Uterus (tissue), 4 donors: ENCODE measurements around the gene SMIM24. TPM values are rescaled to one million over a fixed set of nuclear protein-coding genes. Genes with fewer than 3 reads are reported as not detected.
"Not testable (repeated sequence)": the region's sequence is repeated elsewhere in the genome, so short reads cannot be mapped to it uniquely, and the experiment has no call there.

ENCODE experiments used
- DNase-seq, 2 donors: peaks; one replicate each; pipeline ENCODE4 v3.0.0-alpha.2; 2019 to 2020
- H3K27ac ChIP-seq, 2 donors: fragments of 200-600 bp; sonication (generic); 1 replicate in 1 of 2; 2 replicates in 1 of 2; pipeline ENCODE4 v1.5.1; 2016 to 2018
- H3K27me3 ChIP-seq, 2 donors: fragments of 200-600 bp; sonication (generic); one replicate each; pipeline ENCODE4 v1.5.1; 2018 to 2019; ENCODE audit warnings: control low read depth in 1 of 2
- H3K36me3 ChIP-seq, 2 donors: fragments of 200-600 bp; sonication (generic); one replicate each; pipeline ENCODE4 v1.5.1; 2019; ENCODE audit warnings: control low read depth in 1 of 2
- H3K4me1 ChIP-seq, 2 donors: fragments of 200-600 bp; sonication (generic); one replicate each; pipeline ENCODE4 v1.5.1; 2018 to 2019; ENCODE audit warnings: control low read depth in 1 of 2
- H3K4me3 ChIP-seq, 2 donors: fragments of 200-600 bp; sonication (generic); 1 replicate in 1 of 2; 2 replicates in 1 of 2; pipeline ENCODE4 v1.5.1; 2018 to 2019; ENCODE audit warnings: mild to moderate bottlenecking in 1 of 2
- H3K9me3 ChIP-seq, 2 donors: fragments of 200-600 bp; sonication (generic); one replicate each; pipeline ENCODE4 v1.5.1; 2019; ENCODE audit warnings: control low read depth in 1 of 2
- CTCF ChIP-seq, 4 experiments: fragments of 200-600 bp in 2 of 4; fragments of 450-650 bp in 2 of 4; sonication (generic) in 2 of 4; IDR thresholded peaks; one replicate each; pipeline ENCODE4 v1.5.1; 2016 to 2019; ENCODE audit warnings: antibody characterized with exemption in 4 of 4, mild to moderate bottlenecking in 2 of 4, moderate library complexity in 1 of 4
- POLR2A ChIP-seq, 2 donors: fragments of 450-650 bp; IDR thresholded peaks; one replicate each; pipeline ENCODE4 v1.6.1; 2016; ENCODE audit warnings: antibody characterized with exemption in 2 of 2, mild to moderate bottlenecking in 1 of 2, moderate library complexity in 1 of 2
- intact Hi-C: fragments of 100-400 bp; cut with DNase I; formaldehyde crosslinking; loops from one replicate; pipeline ENCODE4 v1.15.1; 2023; ENCODE audit warnings: low total_unique reads
- small RNA-seq: library from RNA; depleted of rRNA; stranded (forward); fragments of <200 nt; gene quantifications from one replicate; pipeline ENCODE3, GENCODE V24; 2016
- total RNA-seq, 4 donors: library from RNA; depleted of rRNA in 3 of 4; stranded (reverse); fragments of >200 nt in 3 of 4; gene quantifications; one replicate each; pipeline versions ENCODE4 v1.1.0 to v1.2.4, GENCODE V29; 2014 to 2023
- donor health status: DM: yes; HTN: yes; CAD: no.

The SMIM24 gene
- total RNA-seq, 4 donors from 2014 or later: 0.97 TPM; not detected in 3

- H3K4me3 ChIP-seq: no peak overlapping the region
- peak overlapping the region; percentile 86 to 90 for H3K27ac ChIP-seq
- TF ChIP-seq CTCF (IDR thresholded peaks at IDR 0.05) (no peak), POLR2A (IDR thresholded peaks at IDR 0.05) (no peak)
- H3K27me3 ChIP-seq: no peaks in the 10 kb centered on the region
- H3K36me3 ChIP-seq: no peaks in the 10 kb centered on the region
- H3K4me1 ChIP-seq: peaks cover 0 to 12% of the 10 kb centered on the region in 2 donors
- H3K9me3 ChIP-seq: no peaks in the 10 kb centered on the region
- DNase-seq: no peak
- intact Hi-C loops: no loop called here
Observed at GRCh38 chr19:3433805-3434540, 46.4 kb downstream of the SMIM24 start.

GRCh38 chr19:3433313-3433712 is 47.0 kb downstream of the SMIM24 start:
- Histone ChIP-seq H3K4me1 (peaks cover 0 to 12% of the 10 kb centered on the region in 2 donors), H3K4me3 (no peak overlapping the region), H3K27me3 (no peaks in the 10 kb centered on the region), H3K36me3 (no peaks in the 10 kb centered on the region), H3K9me3 (no peaks in the 10 kb centered on the region), H3K27ac (peak overlapping the region; percentile 86 to 90)
- intact Hi-C loops: no loop called here
- no peak for DNase-seq
- TF ChIP-seq POLR2A (IDR thresholded peaks at IDR 0.05) (no peak), CTCF (IDR thresholded peaks at IDR 0.05) (no peak)

GRCh38 chr19:3431760-3432397 is 48.4 kb downstream of the SMIM24 start:
- H3K4me3 ChIP-seq: no peak overlapping the region
- TF ChIP-seq CTCF (IDR thresholded peaks at IDR 0.05) (no peak), POLR2A (IDR thresholded peaks at IDR 0.05) (no peak)
- peaks cover 0 to 15% of the 10 kb centered on the region in 2 donors for H3K4me1 ChIP-seq
- peak overlapping the region; percentile 86 to 90 for H3K27ac ChIP-seq
- no peaks in the 10 kb centered on the region for H3K9me3 ChIP-seq
- H3K36me3 ChIP-seq: no peaks in the 10 kb centered on the region
- no peaks in the 10 kb centered on the region for H3K27me3 ChIP-seq
- DNase-seq: no peak
- intact Hi-C loops: no loop called here

GRCh38 chr19:3430366-3430680 is 50.0 kb downstream of the SMIM24 start:
- Histone ChIP-seq H3K27ac (peak overlapping the region; percentile 86 to 90), H3K4me1 (peaks cover 0 to 11% of the 10 kb centered on the region in 2 donors)
- DNase-seq: peak; percentile 43 to 48
- H3K4me3 ChIP-seq, H3K9me3 ChIP-seq, intact Hi-C loops, H3K36me3 ChIP-seq, H3K27me3 ChIP-seq: not testable (repeated sequence)

- Histone ChIP-seq H3K27ac (peak overlapping the region; percentile 86 to 90), H3K36me3 (no peaks in the 10 kb centered on the region), H3K4me1 (peaks cover 0 to 7% of the 10 kb centered on the region in 2 donors), H3K4me3 (no peak overlapping the region), H3K27me3 (no peaks in the 10 kb centered on the region), H3K9me3 (no peaks in the 10 kb centered on the region)
- no peak for DNase-seq
- TF ChIP-seq CTCF (IDR thresholded peaks at IDR 0.05): no peak
- TF ChIP-seq POLR2A (IDR thresholded peaks at IDR 0.05): no peak
- intact Hi-C loops: no loop called here
Observed at GRCh38 chr19:3426433-3426832, 53.9 kb downstream of the SMIM24 start.

Small RNA genes lying within 50 kb of the gene (small RNA-seq; reads per million reads assigned to genes)
- not detected for gene RF00212

Other genes with a start within 250 kb of the SMIM24 start
- 100 to 1,000 TPM in 2 of 4 donors, 10 to 100 TPM in 2; 18.5 to 361 (median 82.9) TPM for gene NFIC, start 113.9 kb downstream of the SMIM24 start, total RNA-seq
- not detected for gene SMIM44, start 2.9 kb upstream of the SMIM24 start, total RNA-seq
- gene DOHH, start 20.1 kb upstream of the SMIM24 start, total RNA-seq: 10 to 100 TPM in 1 of 4 donors, 1 to 10 TPM in 3; 1.2 to 10.4 (median 4.7) TPM
- gene FZR1, start 25.8 kb upstream of the SMIM24 start, total RNA-seq: 10 to 100 TPM in 3 of 4 donors, 1 to 10 TPM in 1; 3.8 to 70.8 (median 33.0) TPM
- 1 to 10 TPM in 1 of 4 donors, not detected in 3; 5.5 TPM for gene TEKTIP1, start 58.6 kb upstream of the SMIM24 start, total RNA-seq
- 10 to 100 TPM in 3 of 4 donors, under 1 TPM in 1; 0.59 to 44.9 (median 38.9) TPM for gene MFSD12, start 77.1 kb upstream of the SMIM24 start, total RNA-seq
- 100 to 1,000 TPM in 1 of 4 donors, 10 to 100 TPM in 3; 52.9 to 232 (median 63.6) TPM for gene HMG20B, start 92.4 kb upstream of the SMIM24 start, total RNA-seq
- gene GIPC3, start 105.0 kb upstream of the SMIM24 start, total RNA-seq: 1 to 10 TPM in 1 of 4 donors, under 1 TPM in 1, not detected in 2; 0.07 to 4.0 TPM
- 1 to 10 TPM in 2 of 4 donors, not detected in 2; 2.6 to 7.3 TPM for gene TBXA2R, start 126.3 kb upstream of the SMIM24 start, total RNA-seq
- gene CACTIN, start 146.3 kb upstream of the SMIM24 start, total RNA-seq: 10 to 100 TPM in 3 of 4 donors, 1 to 10 TPM in 1; 6.8 to 28.4 (median 20.7) TPM
- 10 to 100 TPM in 3 of 4 donors, 1 to 10 TPM in 1; 6.2 to 77.5 (median 33.2) TPM for gene PIP5K1C, start 219.9 kb upstream of the SMIM24 start, total RNA-seq
- gene TJP3, start 227.9 kb upstream of the SMIM24 start, total RNA-seq: 1 to 10 TPM in 3 of 4 donors, under 1 TPM in 1; 0.37 to 7.4 (median 3.9) TPM